CD14-positive monocyte (primary cell): ENCODE results near the gene MIAT. TPM values are rescaled to one million over a fixed set of nuclear protein-coding genes. Genes with fewer than 3 reads are reported as not detected.

Experiments
- DNase-seq, 3 donors: peaks; one replicate each; pipeline ENCODE4 v3.0.0-alpha.2; 2011 to 2022
- H2AFZ ChIP-seq: 2 replicates; pipeline ENCODE4 v1.6.0; 2012; ENCODE audit warnings: mild to moderate bottlenecking, low read depth, low read length, inconsistent platforms; ENCODE audit not compliant: insufficient read depth, poor library complexity, severe bottlenecking
- H3K27ac ChIP-seq, 2 donors: 1 replicate in 1 of 2; 2 replicates in 1 of 2; pipeline ENCODE4 v1.5.1; 2012 to 2013; ENCODE audit warnings: low read length in 2 of 2, control low read depth in 1 of 2, inconsistent platforms in 1 of 2, low read depth in 1 of 2, mild to moderate bottlenecking in 1 of 2
- H3K27me3 ChIP-seq, 2 donors: one replicate each; pipeline versions ENCODE4 v1.6.0 to v1.6.1; 2011 to 2013; ENCODE audit warnings: low read length in 2 of 2; ENCODE audit not compliant: control insufficient read depth in 2 of 2, insufficient read depth in 2 of 2
- H3K36me3 ChIP-seq, 2 donors: replicated peaks in 1 of 2; 1 replicate in 1 of 2; 2 replicates in 1 of 2; pipeline versions ENCODE4 v1.5.1 to v1.6.1; 2012 to 2013; ENCODE audit warnings: low read length in 2 of 2, control low read depth in 1 of 2, inconsistent platforms in 1 of 2, mild to moderate bottlenecking in 1 of 2; ENCODE audit not compliant: insufficient read depth in 2 of 2, control insufficient read depth in 1 of 2
- H3K4me1 ChIP-seq, 2 donors: 1 replicate in 1 of 2; 2 replicates in 1 of 2; pipeline versions ENCODE4 v1.5.1 to v1.6.1; 2012 to 2013; ENCODE audit warnings: low read length in 2 of 2, control low read depth in 1 of 2, inconsistent platforms in 1 of 2, mild to moderate bottlenecking in 1 of 2, moderate library complexity in 1 of 2; ENCODE audit not compliant: insufficient read depth in 2 of 2, control insufficient read depth in 1 of 2
- H3K4me2 ChIP-seq: replicated peaks from 2 replicates; pipeline ENCODE3; 2012; ENCODE audit warnings: low read length, moderate library complexity, mild to moderate bottlenecking; ENCODE audit not compliant: poor library complexity, severe bottlenecking; ENCODE audit errors: extremely low read depth
- H3K4me3 ChIP-seq, 3 experiments: fragments of 200-600 bp in 1 of 3; sonication (generic) in 1 of 3; replicated peaks in 1 of 3; 1 replicate in 2 of 3; 2 replicates in 1 of 3; pipeline ENCODE4 v1.5.1; 2011 to 2013; ENCODE audit warnings: low read length in 3 of 3, mild to moderate bottlenecking in 3 of 3, control low read depth in 2 of 3, low read depth in 2 of 3, inconsistent platforms in 1 of 3, moderate library complexity in 1 of 3
- H3K79me2 ChIP-seq: 2 replicates; pipeline ENCODE4 v1.6.0; 2012; ENCODE audit warnings: mild to moderate bottlenecking, control low read depth, inconsistent platforms, low read length, moderate library complexity; ENCODE audit not compliant: insufficient read depth
- H3K9ac ChIP-seq: 2 replicates; pipeline ENCODE4 v1.6.0; 2017; ENCODE audit warnings: low read length, mild to moderate bottlenecking; ENCODE audit not compliant: insufficient read depth, poor library complexity, severe bottlenecking
- H3K9me3 ChIP-seq, 2 donors: replicated peaks in 1 of 2; 1 replicate in 1 of 2; 2 replicates in 1 of 2; pipeline versions ENCODE4 v1.5.1 to v1.6.1; 2012 to 2013; ENCODE audit warnings: low read length in 2 of 2, control low read depth in 1 of 2; ENCODE audit not compliant: control insufficient read depth in 1 of 2, insufficient read depth in 1 of 2
- H4K20me1 ChIP-seq: 2 replicates; pipeline ENCODE4 v1.6.0; 2012; ENCODE audit warnings: mild to moderate bottlenecking, low read length, control low read depth, moderate library complexity; ENCODE audit not compliant: insufficient read depth
- H3K27ac Mint-ChIP-seq, 7 donors: one replicate each; pipeline ENCODE4 v1.8.0; 2020; ENCODE audit warnings: mild to moderate bottlenecking in 7 of 7, mixed read lengths in 7 of 7, moderate library complexity in 6 of 7, inconsistent platforms in 2 of 7
- H3K27me3 Mint-ChIP-seq, 3 donors: one replicate each; pipeline ENCODE4 v1.8.0; 2021 to 2022; ENCODE audit warnings: low read depth in 3 of 3, mild to moderate bottlenecking in 3 of 3, mixed read lengths in 3 of 3, moderate library complexity in 3 of 3, inconsistent platforms in 1 of 3
- H3K36me3 Mint-ChIP-seq, 2 donors: one replicate each; pipeline ENCODE4 v1.8.0; 2020; ENCODE audit warnings: mixed read lengths in 2 of 2, inconsistent platforms in 1 of 2, mild to moderate bottlenecking in 1 of 2
- H3K4me1 Mint-ChIP-seq: one replicate; pipeline ENCODE4 v1.8.0; 2020; ENCODE audit warnings: mild to moderate bottlenecking, mixed read lengths
- H3K4me3 Mint-ChIP-seq, 2 donors: one replicate each; pipeline ENCODE4 v1.8.0; 2020; ENCODE audit warnings: mild to moderate bottlenecking in 2 of 2, mixed read lengths in 2 of 2, moderate library complexity in 1 of 2
- H3K9me3 Mint-ChIP-seq, 7 donors: one replicate each; pipeline ENCODE4 v1.8.0; 2020 to 2022; ENCODE audit warnings: mixed read lengths in 7 of 7, mild to moderate bottlenecking in 6 of 7, moderate library complexity in 6 of 7, inconsistent platforms in 2 of 7
- WGBS: methylation state at CpG from one replicate; pipeline ENCODE4 v1.1.5; 2013; ENCODE audit warnings: missing lambda C conversion rate; ENCODE audit not compliant: insufficient coverage; 5-methylcytosine and 5-hydroxymethylcytosine counted together
- intact Hi-C, 2 donors: fragments of 100-400 bp; cut with micrococcal nuclease; formaldehyde crosslinking; loops; one replicate each; pipeline versions ENCODE4 v1.15.0 to v1.15.1; 2023
- polyA plus RNA-seq, 3 donors: library from polyadenylated mRNA; depleted of rRNA in 1 of 3; unstranded in 2 of 3; stranded (reverse) in 1 of 3; fragments of 300-500 nt in 2 of 3; fragments of >200 nt in 1 of 3; fragmentation: Illumina TruSeq in 2 of 3; gene quantifications; 1 replicate in 2 of 3; 2 replicates in 1 of 3; pipeline ENCODE4 v1.2.3, GENCODE V29; 2012 to 2021
- TF ChIP-seq, protein P1 (sequence below): fragments of 200-600 bp; IDR thresholded peaks from one replicate; pipeline ENCODE4 v1.8.0; 2022; ENCODE audit warnings: antibody characterized with exemption, mild to moderate bottlenecking

The MIAT gene
- polyA plus RNA-seq, 3 donors = 0.02 to 0.17 (median 0.03) TPM

DNA sequence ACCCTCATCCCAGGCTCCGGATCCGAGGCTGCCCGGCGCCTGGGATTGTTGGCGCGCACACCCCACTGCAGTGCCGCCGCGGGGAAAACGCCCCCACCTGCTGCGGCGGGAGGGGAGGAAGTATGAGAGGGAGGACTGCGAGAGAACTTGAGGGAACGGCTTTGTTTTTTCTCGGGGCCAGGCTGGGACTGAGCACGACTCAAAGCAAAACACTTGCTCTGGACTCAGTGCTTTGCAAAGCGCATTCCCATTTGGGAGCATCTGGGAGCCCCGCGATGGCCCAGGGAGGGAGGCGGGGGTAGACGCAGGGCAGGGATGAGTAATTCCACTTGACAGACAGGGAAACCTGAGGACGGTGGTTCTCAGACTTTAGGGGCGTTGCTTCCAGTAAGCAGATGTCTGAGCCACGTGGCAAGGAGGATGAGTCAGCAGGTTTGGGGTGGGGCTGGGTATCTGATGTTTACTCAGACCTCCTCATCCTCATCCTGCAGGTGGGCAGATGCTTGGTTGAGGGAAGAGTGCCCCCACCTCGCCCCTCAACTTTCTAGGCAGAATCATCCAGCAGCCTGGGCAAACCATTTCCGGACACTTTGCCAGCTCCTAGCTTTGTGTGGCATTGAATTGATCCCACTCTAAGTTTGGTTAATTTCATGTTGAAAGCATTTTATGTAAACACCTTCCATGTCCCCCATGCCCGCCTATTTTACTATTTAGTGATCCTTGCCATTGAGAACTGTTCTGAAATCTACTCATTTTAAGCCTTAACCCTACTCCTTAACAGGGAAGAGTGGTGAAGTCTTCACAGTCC is 1.5 kb downstream of the MIAT start:
- Mint-ChIP-seq H3K27ac (peak overlapping the region in 4 of 7 donors; percentile 26 to 72 (median 68)), H3K27me3 (peaks cover 35 to 43% (median 40%) of the 10 kb centered on the region in 3 donors), H3K4me3 (peak overlapping the region; percentile 83 to 93), H3K36me3 (peaks cover 0 to 2% of the 10 kb centered on the region in 2 donors), H3K9me3 (peaks cover 0 to 7% (median 0%) of the 10 kb centered on the region in 7 donors), H3K4me1 (peaks cover 37% of the 10 kb centered on the region)
- no peaks in the 10 kb centered on the region for H3K36me3 ChIP-seq
- peak overlapping the region; percentile 78 for H2AFZ ChIP-seq
- H4K20me1 ChIP-seq = no peaks in the 10 kb centered on the region
- H3K4me1 ChIP-seq = peaks cover 27 to 35% of the 10 kb centered on the region in 2 donors
- TF ChIP-seq, protein P1, sequence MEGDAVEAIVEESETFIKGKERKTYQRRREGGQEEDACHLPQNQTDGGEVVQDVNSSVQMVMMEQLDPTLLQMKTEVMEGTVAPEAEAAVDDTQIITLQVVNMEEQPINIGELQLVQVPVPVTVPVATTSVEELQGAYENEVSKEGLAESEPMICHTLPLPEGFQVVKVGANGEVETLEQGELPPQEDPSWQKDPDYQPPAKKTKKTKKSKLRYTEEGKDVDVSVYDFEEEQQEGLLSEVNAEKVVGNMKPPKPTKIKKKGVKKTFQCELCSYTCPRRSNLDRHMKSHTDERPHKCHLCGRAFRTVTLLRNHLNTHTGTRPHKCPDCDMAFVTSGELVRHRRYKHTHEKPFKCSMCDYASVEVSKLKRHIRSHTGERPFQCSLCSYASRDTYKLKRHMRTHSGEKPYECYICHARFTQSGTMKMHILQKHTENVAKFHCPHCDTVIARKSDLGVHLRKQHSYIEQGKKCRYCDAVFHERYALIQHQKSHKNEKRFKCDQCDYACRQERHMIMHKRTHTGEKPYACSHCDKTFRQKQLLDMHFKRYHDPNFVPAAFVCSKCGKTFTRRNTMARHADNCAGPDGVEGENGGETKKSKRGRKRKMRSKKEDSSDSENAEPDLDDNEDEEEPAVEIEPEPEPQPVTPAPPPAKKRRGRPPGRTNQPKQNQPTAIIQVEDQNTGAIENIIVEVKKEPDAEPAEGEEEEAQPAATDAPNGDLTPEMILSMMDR = no peak
- H3K4me2 ChIP-seq = peak overlapping the region; percentile 80
- no peaks in the 10 kb centered on the region for H3K79me2 ChIP-seq
- DNase-seq = peak; percentile 64 to 86 (median 73)
- peak overlapping the region in 2 of 3 experiments; percentile 10 to 68 for H3K4me3 ChIP-seq
- WGBS = 0% methylated on average over 23 of the region's 27 CpGs
- H3K9me3 ChIP-seq = peaks cover 0 to 3% of the 10 kb centered on the region in 2 donors
- peak overlapping the region; percentile 12 for H3K9ac ChIP-seq
- peaks cover 18 to 28% of the 10 kb centered on the region in 2 donors for H3K27me3 ChIP-seq
- H3K27ac ChIP-seq = no peak overlapping the region
- intact Hi-C loops = loop anchor here in 1 of 2 donors (10.0 kb wide), 1 partner anchor 264 kb away; no protein-coding TSS in a partner anchor

DNA sequence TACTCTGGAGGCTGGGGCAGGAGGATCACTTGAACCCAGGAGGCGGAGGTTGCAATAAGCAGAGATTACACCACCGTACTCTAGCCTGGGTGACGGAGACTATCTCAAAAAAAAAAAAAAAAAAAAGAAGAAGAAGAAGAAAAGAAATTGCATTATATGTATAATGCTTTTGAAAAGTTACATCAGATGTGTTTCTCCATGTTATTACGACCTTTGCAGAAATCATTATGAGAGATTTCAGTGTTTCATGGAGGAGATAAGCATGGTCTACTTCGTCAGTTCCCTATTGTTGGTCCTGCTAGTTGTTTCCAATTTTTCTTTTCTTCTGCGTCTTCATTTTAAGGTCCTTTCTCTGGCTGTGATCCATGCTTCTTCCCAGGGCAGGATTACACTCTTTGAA is 3.0 kb downstream of the MIAT start:
- no peak overlapping the region for H3K4me3 ChIP-seq
- no peak overlapping the region for H3K4me3 Mint-ChIP-seq
- no CpG with 5 or more reads among the region's 6 CpGs for WGBS
- intact Hi-C loops = no loop called here
- TF ChIP-seq, protein P1 = no peak
- no peak overlapping the region for H3K27ac ChIP-seq
- peaks cover 0 to 2% of the 10 kb centered on the region in 2 donors for H3K36me3 Mint-ChIP-seq
- peak overlapping the region in 1 of 7 donors; percentile 23 for H3K27ac Mint-ChIP-seq
- H3K4me1 ChIP-seq = peaks cover 27 to 35% of the 10 kb centered on the region in 2 donors
- peaks cover 38% of the 10 kb centered on the region for H3K4me1 Mint-ChIP-seq
- H3K9me3 ChIP-seq = peaks cover 0 to 3% of the 10 kb centered on the region in 2 donors
- no peaks in the 10 kb centered on the region for H3K79me2 ChIP-seq
- peak in 1 of 3 donors; percentile 30 for DNase-seq
- H3K9ac ChIP-seq = no peak overlapping the region
- no peaks in the 10 kb centered on the region for H3K36me3 ChIP-seq
- H4K20me1 ChIP-seq = no peaks in the 10 kb centered on the region
- no peak overlapping the region for H2AFZ ChIP-seq
- H3K27me3 ChIP-seq = peaks cover 18 to 28% of the 10 kb centered on the region in 2 donors
- peaks cover 31 to 47% (median 36%) of the 10 kb centered on the region in 3 donors for H3K27me3 Mint-ChIP-seq
- peaks cover 0 to 7% (median 0%) of the 10 kb centered on the region in 7 donors for H3K9me3 Mint-ChIP-seq
- no peak overlapping the region for H3K4me2 ChIP-seq
